Stimulated activated naive B cell treated with anti-CD40 and anti-IgM and Interleukin-4, amounts not matched to agents 10 μg/mL and 1 μg/mL and 100 μg/mL, for 72 hours (primary cell): ENCODE results near the gene TMEM167B.
"Not testable (repeated sequence)": the region's sequence is repeated elsewhere in the genome, so short reads cannot be mapped to it uniquely, and the experiment has no call there.

ENCODE experiments used
- ATAC-seq, 2 donors: fragments of 150-1000 bp; cut with Tn5 transposase; replicated peaks; 2 replicates each; pipeline ENCODE4 v1.10.0; 2021; ENCODE audit warnings: moderate library complexity in 1 of 2
- DNase-seq: peaks from one replicate; pipeline ENCODE4 v3.0.0; 2021
- H3K27ac Mint-ChIP-seq: one replicate; pipeline ENCODE4 v1.8.0; 2022; ENCODE audit warnings: mild to moderate bottlenecking, mixed read lengths
- H3K27me3 Mint-ChIP-seq, 2 donors: one replicate each; pipeline ENCODE4 v1.8.0; 2022; ENCODE audit warnings: mixed read lengths in 2 of 2
- H3K36me3 Mint-ChIP-seq, 2 donors: one replicate each; pipeline ENCODE4 v1.8.0; 2022; ENCODE audit warnings: mixed read lengths in 2 of 2, mild to moderate bottlenecking in 1 of 2
- H3K4me1 Mint-ChIP-seq, 2 donors: one replicate each; pipeline ENCODE4 v1.8.0; 2022; ENCODE audit warnings: mixed read lengths in 2 of 2, mild to moderate bottlenecking in 1 of 2
- H3K4me3 Mint-ChIP-seq, 2 donors: one replicate each; pipeline ENCODE4 v1.8.0; 2022; ENCODE audit warnings: mild to moderate bottlenecking in 2 of 2, mixed read lengths in 2 of 2, moderate library complexity in 1 of 2
- H3K9me3 Mint-ChIP-seq, 2 donors: one replicate each; pipeline ENCODE4 v1.8.0; 2022; ENCODE audit warnings: mixed read lengths in 2 of 2, mild to moderate bottlenecking in 1 of 2

TMEM167B gene

DNA sequence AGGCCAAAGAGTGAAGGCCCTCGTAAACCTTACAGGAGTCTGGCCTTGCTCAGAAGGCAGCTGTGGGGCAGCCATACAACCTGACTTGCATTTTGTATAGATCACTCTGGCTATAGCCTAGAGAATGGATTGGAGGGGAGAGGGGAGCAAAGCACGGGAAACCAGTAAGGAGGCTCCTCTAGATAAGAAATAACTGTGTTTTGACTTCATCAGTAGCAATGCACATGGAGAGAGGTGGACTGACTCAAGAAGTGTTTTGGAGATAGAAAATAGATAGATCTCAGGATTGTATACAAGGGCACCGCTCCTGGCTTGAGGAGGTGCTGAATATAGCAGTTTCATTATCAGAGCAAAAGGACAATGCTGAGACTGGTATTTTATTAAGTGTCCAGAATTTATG, 49.8 kb downstream of the TMEM167B start:
- no peak overlapping the region for H3K4me3 Mint-ChIP-seq
- H3K27ac Mint-ChIP-seq, result no peak overlapping the region

GRCh38 chr1:109142260-109142659, 51.7 kb downstream of the TMEM167B start:
- DNase-seq (no peak), ATAC-seq (no peak)
- Mint-ChIP-seq H3K4me1 (no peaks in the 10 kb centered on the region), H3K27ac (no peak overlapping the region), H3K36me3 (no peaks in the 10 kb centered on the region), H3K27me3 (peaks cover 0 to 4% of the 10 kb centered on the region in 2 donors), H3K9me3 (no peaks in the 10 kb centered on the region), H3K4me3 (no peak overlapping the region)

More for the DNA sequence above, 49.8 kb downstream of the TMEM167B start:
- H3K4me1 Mint-ChIP-seq, result peaks cover 0 to 3% of the 10 kb centered on the region in 2 donors
- H3K27me3 Mint-ChIP-seq, result peaks cover 0 to 4% of the 10 kb centered on the region in 2 donors
- no peaks in the 10 kb centered on the region for H3K36me3 Mint-ChIP-seq
- ATAC-seq, result no peak
- DNase-seq, result no peak
- H3K9me3 Mint-ChIP-seq, result no peaks in the 10 kb centered on the region

- DNase-seq, H3K27me3 Mint-ChIP-seq, H3K36me3 Mint-ChIP-seq, H3K4me3 Mint-ChIP-seq, ATAC-seq, H3K9me3 Mint-ChIP-seq, H3K4me1 Mint-ChIP-seq, H3K27ac Mint-ChIP-seq: not testable (repeated sequence)
These were observed 52.2 kb downstream of the TMEM167B start for GRCh38 chr1:109142725-109143124.
